ENCODE results near the gene PEA15. TPM values are rescaled to one million over a fixed set of nuclear protein-coding genes. Genes with fewer than 3 reads are reported as not detected.

PEA15 gene
- total and polyA plus RNA-seq, 2 of the 8 experiments (the other 6 are each of a cell fraction or from before 2014, with no cell fraction given), result 71.3 to 75.1 TPM

DNA sequence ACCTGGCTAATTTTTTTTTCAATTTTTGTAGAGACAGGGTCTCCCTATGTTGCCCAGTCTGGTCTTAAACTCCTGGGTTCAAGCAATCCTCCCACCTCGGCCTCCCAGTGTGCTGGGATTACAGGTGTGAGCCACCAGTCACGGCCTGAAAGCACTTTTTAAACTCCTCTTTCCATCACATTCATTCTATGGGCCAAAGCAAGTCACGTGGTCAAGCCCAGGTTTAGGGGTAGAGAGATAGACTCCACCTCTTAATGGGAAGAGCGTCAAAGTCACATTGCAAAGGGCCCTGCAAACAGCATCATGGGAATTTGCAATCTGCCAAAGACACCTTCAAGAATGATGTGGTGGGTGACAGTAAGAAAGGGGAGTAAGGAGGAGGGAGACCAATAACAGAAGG is 46.6 kb upstream of the PEA15 start:
- Histone ChIP-seq H2AK5ac (ENCODE audit: low read depth, low read length) (no peak overlapping the region), H3K36me3 (ENCODE audit: control insufficient read depth in 2 of 4, insufficient read depth in 4 of 4, low read length in 3 of 4) (no peaks in the 10 kb centered on the region), H2BK12ac (ENCODE audit: low read depth, low read length) (no peak overlapping the region), H2BK20ac (ENCODE audit: low read length) (no peak overlapping the region), H3K79me1 (ENCODE audit: low read depth, low read length) (no peaks in the 10 kb centered on the region), H3K9me3 (ENCODE audit: insufficient read depth in 2 of 2, low read depth in 1 of 2, low read length in 1 of 2) (no peaks in the 10 kb centered on the region), H3K4me1 (replicated peaks in 1 of 4; ENCODE audit: control insufficient read depth in 3 of 4, insufficient read depth in 4 of 4, low read length in 3 of 4) (peaks cover 0 to 2% (median 0%) of the 10 kb centered on the region in 4 experiments; a peak in 2 of 7 replicates), H3K9ac (replicated peaks in 1 of 4; ENCODE audit: extremely low read depth in 1 of 4, low read depth in 3 of 4, low read length in 3 of 4) (no peak overlapping the region), H3K27me3 (replicated peaks in 1 of 4; ENCODE audit: control insufficient read depth in 3 of 4, extremely low read depth in 1 of 4, insufficient read depth in 3 of 4, low read length in 3 of 4) (no peaks in the 10 kb centered on the region; a peak in 1 of 7 replicates), H3K23me2 (ENCODE audit: low read depth, low read length) (no peaks in the 10 kb centered on the region), H4K91ac (replicated peaks; ENCODE audit: insufficient read length, low read length) (no peak overlapping the region), H4K20me1 (replicated peaks in 1 of 2; ENCODE audit: control insufficient read depth in 1 of 2, insufficient read depth in 2 of 2, low read length in 2 of 2) (no peaks in the 10 kb centered on the region), H2BK120ac (replicated peaks; ENCODE audit: low read depth, low read length) (no peak overlapping the region), H2BK15ac (ENCODE audit: low read length) (no peak overlapping the region), H3K23ac (ENCODE audit: insufficient read length) (no peak overlapping the region), H3K79me2 (ENCODE audit: control insufficient read depth in 1 of 2, insufficient read depth in 2 of 2, low read length in 2 of 2) (no peaks in the 10 kb centered on the region), H3K56ac (replicated peaks; ENCODE audit: insufficient read length, low read depth, low read length) (no peak overlapping the region), H3K4ac (replicated peaks; ENCODE audit: insufficient read length, low read depth, low read length) (no peak overlapping the region), H3K27ac (ENCODE audit: low read depth, low read length) (no peak overlapping the region), H2BK5ac (ENCODE audit: low read depth, low read length) (no peak overlapping the region), H4K8ac (ENCODE audit: extremely low read depth, insufficient read depth, low read length) (no peak overlapping the region), H2AFZ (ENCODE audit: low read length) (no peak overlapping the region), H3K4me2 (ENCODE audit: insufficient read depth in 1 of 2, low read depth in 2 of 2, low read length in 2 of 2) (no peak overlapping the region), H4K5ac (ENCODE audit: insufficient read length, low read depth, low read length) (no peak overlapping the region), H3K18ac (ENCODE audit: extremely low read depth, low read length) (no peak overlapping the region), H3K4me3 (ENCODE audit: extremely low read depth in 1 of 4, insufficient read depth in 2 of 4, low read depth in 3 of 4, low read length in 4 of 4) (no peak overlapping the region), H3K14ac (ENCODE audit: insufficient read length) (no peak overlapping the region)
- DNase-seq (ENCODE audit: low read depth in 1 of 2, low spot score in 2 of 2), result no peak
- TF ChIP-seq, protein P1, sequence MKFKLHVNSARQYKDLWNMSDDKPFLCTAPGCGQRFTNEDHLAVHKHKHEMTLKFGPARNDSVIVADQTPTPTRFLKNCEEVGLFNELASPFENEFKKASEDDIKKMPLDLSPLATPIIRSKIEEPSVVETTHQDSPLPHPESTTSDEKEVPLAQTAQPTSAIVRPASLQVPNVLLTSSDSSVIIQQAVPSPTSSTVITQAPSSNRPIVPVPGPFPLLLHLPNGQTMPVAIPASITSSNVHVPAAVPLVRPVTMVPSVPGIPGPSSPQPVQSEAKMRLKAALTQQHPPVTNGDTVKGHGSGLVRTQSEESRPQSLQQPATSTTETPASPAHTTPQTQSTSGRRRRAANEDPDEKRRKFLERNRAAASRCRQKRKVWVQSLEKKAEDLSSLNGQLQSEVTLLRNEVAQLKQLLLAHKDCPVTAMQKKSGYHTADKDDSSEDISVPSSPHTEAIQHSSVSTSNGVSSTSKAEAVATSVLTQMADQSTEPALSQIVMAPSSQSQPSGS (IDR thresholded peaks at IDR 0.05; ENCODE audit: low read length), result no peak
- TF ChIP-seq CBX5 (IDR thresholded peaks at IDR 0.05; ENCODE audit: low read depth, low read length) (no peak), TCF12 (IDR thresholded peaks at IDR 0.05; ENCODE audit: low read depth, low read length) (no peak), CHD1 (IDR thresholded peaks at IDR 0.05; ENCODE audit: low read depth, low read length) (no peak), RAD21 (IDR thresholded peaks at IDR 0.05 in 1 of 2, conservative IDR thresholded peaks at IDR 0.05 in 1 of 2; ENCODE audit: low read depth in 2 of 2, low read length in 2 of 2) (no peak), SUZ12 (IDR thresholded peaks at IDR 0.05; ENCODE audit: low read length) (no peak), KDM5A (IDR thresholded peaks at IDR 0.05; ENCODE audit: low read length) (no peak), CBX8 (IDR thresholded peaks at IDR 0.05; ENCODE audit: borderline replicate concordance, low read depth, low read length) (no peak), SAP30 (IDR thresholded peaks at IDR 0.05; ENCODE audit: insufficient read depth, insufficient replicate concordance, low read length) (no peak)
- 91% methylated on average over 4 of the region's 4 CpGs; no CpG with 5 or more reads in 1 of the 2 experiments for whole genome bisulfite sequencing, 2 experiments (ENCODE audit: extremely low coverage in 1 of 2, insufficient coverage in 1 of 2, insufficient read length in 1 of 2, insufficient replicate concordance in 2 of 2, low coverage in 1 of 2, low lambda C conversion rate in 2 of 2, missing lambda C conversion rate in 1 of 2)
- CTCF ChIA-PET (ENCODE audit: partially characterized antibody), result interaction anchor here (0.6 to 18.4 kb wide), 10 partner anchors 9 to 134 kb away, joined by 3 to 257 read pairs (median 8); partner anchors contain the start of genes CASQ1 and PEA15
- no peak for FAIRE-seq
- POLR2A ChIA-PET (ENCODE audit: partially characterized antibody), result interaction anchor here (1.2 to 1.4 kb wide), 2 partner anchors 11 to 20 kb away, joined by 4 to 6 read pairs; no protein-coding TSS in a partner anchor
